ENCODE measurements around the gene ID2. TPM values are rescaled to one million over a fixed set of nuclear protein-coding genes. Genes with fewer than 3 reads are reported as not detected.

ID2 gene
- total and polyA plus RNA-seq, 2 of the 13 experiments (the other 11 are each of a cell fraction or from before 2014, with no cell fraction given) = 214 to 719 TPM

DNA sequence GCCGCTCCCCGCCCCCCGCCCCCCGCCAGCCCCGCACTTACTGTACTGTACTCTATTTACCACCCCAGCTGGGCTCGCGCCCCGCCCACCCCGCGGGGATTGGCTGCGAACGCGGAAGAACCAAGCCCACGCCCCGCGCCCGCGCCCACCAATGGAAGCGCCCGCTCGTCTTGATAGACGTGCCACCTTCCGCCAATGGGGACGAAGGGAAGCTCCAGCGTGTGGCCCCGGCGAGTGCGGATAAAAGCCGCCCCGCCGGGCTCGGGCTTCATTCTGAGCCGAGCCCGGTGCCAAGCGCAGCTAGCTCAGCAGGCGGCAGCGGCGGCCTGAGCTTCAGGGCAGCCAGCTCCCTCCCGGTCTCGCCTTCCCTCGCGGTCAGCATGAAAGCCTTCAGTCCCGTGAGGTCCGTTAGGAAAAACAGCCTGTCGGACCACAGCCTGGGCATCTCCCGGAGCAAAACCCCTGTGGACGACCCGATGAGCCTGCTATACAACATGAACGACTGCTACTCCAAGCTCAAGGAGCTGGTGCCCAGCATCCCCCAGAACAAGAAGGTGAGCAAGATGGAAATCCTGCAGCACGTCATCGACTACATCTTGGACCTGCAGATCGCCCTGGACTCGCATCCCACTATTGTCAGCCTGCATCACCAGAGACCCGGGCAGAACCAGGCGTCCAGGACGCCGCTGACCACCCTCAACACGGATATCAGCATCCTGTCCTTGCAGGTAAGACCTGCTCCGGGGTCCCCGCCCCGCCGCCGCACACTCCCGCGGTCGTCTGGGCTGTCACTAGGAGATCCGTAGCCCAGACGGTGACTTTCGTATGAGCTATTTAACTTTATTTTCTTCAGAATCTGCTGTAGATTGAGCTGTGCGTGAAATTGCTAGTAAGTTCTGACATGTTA is at the start of gene ID2 (continued):
- TF ChIP-seq, protein P1, sequence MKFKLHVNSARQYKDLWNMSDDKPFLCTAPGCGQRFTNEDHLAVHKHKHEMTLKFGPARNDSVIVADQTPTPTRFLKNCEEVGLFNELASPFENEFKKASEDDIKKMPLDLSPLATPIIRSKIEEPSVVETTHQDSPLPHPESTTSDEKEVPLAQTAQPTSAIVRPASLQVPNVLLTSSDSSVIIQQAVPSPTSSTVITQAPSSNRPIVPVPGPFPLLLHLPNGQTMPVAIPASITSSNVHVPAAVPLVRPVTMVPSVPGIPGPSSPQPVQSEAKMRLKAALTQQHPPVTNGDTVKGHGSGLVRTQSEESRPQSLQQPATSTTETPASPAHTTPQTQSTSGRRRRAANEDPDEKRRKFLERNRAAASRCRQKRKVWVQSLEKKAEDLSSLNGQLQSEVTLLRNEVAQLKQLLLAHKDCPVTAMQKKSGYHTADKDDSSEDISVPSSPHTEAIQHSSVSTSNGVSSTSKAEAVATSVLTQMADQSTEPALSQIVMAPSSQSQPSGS (CRISPR knock-in tag; IDR thresholded peaks at IDR 0.05) = peak; percentile 91
- TF ChIP-seq, protein P2, sequence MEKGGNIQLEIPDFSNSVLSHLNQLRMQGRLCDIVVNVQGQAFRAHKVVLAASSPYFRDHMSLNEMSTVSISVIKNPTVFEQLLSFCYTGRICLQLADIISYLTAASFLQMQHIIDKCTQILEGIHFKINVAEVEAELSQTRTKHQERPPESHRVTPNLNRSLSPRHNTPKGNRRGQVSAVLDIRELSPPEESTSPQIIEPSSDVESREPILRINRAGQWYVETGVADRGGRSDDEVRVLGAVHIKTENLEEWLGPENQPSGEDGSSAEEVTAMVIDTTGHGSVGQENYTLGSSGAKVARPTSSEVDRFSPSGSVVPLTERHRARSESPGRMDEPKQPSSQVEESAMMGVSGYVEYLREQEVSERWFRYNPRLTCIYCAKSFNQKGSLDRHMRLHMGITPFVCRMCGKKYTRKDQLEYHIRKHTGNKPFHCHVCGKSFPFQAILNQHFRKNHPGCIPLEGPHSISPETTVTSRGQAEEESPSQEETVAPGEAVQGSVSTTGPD (CRISPR knock-in tag; IDR thresholded peaks at IDR 0.05) = no peak
- TF ChIP-seq CHD2 (IDR thresholded peaks at IDR 0.05; ENCODE audit: low read depth, low read length) (peak; percentile 29), ZSCAN12 (CRISPR knock-in tag; IDR thresholded peaks at IDR 0.05) (peak; percentile 96), ZBTB3 (CRISPR knock-in tag; IDR thresholded peaks at IDR 0.05; ENCODE audit: borderline replicate concordance, low read depth) (no peak; the same call in 1 of the 2 replicates), MAFK (conservative IDR thresholded peaks at IDR 0.05 in 1 of 2, IDR thresholded peaks at IDR 0.05 in 1 of 2; ENCODE audit: low read length in 2 of 2) (no peak), ZNF274 (CRISPR knock-in tag; IDR thresholded peaks at IDR 0.05) (peak; percentile 86), REL (CRISPR knock-in tag; conservative IDR thresholded peaks at IDR 0.05) (peak; percentile 88; the same call in 1 of the 2 replicates), YEATS4 (CRISPR knock-in tag; IDR thresholded peaks at IDR 0.05; ENCODE audit: borderline replicate concordance) (peak; percentile 25), PPARG (CRISPR knock-in tag; conservative IDR thresholded peaks at IDR 0.05) (peak; percentile 51; the same call in 1 of the 2 replicates), PHF8 (CRISPR knock-in tag; IDR thresholded peaks at IDR 0.05) (peak; percentile 75), ZNF7 (CRISPR knock-in tag; IDR thresholded peaks at IDR 0.05) (peak; percentile 63; the same call in 1 of the 2 replicates), FIP1L1 (IDR thresholded peaks at IDR 0.05; ENCODE audit: borderline replicate concordance, insufficient read depth, low read depth, low read length) (no peak), RORA (CRISPR knock-in tag; IDR thresholded peaks at IDR 0.05) (no peak), ZBTB20 (CRISPR knock-in tag; IDR thresholded peaks at IDR 0.05; ENCODE audit: borderline replicate concordance, low read depth) (peak; percentile 79; the same call in 1 of the 2 replicates), TRIM24 (CRISPR knock-in tag; IDR thresholded peaks at IDR 0.05) (no peak), MEF2D (CRISPR knock-in tag; IDR thresholded peaks at IDR 0.05) (peak; percentile 71), HHEX (CRISPR knock-in tag; IDR thresholded peaks at IDR 0.05) (no peak), ZNF441 (CRISPR knock-in tag; IDR thresholded peaks at IDR 0.05; ENCODE audit: borderline replicate concordance) (peak; percentile 89), MEIS2 (CRISPR knock-in tag; IDR thresholded peaks at IDR 0.05) (peak; percentile 91), ZBTB38 (CRISPR knock-in tag; IDR thresholded peaks at IDR 0.05) (peak; percentile 87)
- TF ChIP-seq, protein P3, sequence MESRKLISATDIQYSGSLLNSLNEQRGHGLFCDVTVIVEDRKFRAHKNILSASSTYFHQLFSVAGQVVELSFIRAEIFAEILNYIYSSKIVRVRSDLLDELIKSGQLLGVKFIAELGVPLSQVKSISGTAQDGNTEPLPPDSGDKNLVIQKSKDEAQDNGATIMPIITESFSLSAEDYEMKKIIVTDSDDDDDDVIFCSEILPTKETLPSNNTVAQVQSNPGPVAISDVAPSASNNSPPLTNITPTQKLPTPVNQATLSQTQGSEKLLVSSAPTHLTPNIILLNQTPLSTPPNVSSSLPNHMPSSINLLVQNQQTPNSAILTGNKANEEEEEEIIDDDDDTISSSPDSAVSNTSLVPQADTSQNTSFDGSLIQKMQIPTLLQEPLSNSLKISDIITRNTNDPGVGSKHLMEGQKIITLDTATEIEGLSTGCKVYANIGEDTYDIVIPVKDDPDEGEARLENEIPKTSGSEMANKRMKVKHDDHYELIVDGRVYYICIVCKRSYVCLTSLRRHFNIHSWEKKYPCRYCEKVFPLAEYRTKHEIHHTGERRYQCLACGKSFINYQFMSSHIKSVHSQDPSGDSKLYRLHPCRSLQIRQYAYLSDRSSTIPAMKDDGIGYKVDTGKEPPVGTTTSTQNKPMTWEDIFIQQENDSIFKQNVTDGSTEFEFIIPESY (CRISPR knock-in tag; IDR thresholded peaks at IDR 0.05) = peak; percentile 36; the same call in 1 of the 2 replicates
- TF ChIP-seq, protein P4, sequence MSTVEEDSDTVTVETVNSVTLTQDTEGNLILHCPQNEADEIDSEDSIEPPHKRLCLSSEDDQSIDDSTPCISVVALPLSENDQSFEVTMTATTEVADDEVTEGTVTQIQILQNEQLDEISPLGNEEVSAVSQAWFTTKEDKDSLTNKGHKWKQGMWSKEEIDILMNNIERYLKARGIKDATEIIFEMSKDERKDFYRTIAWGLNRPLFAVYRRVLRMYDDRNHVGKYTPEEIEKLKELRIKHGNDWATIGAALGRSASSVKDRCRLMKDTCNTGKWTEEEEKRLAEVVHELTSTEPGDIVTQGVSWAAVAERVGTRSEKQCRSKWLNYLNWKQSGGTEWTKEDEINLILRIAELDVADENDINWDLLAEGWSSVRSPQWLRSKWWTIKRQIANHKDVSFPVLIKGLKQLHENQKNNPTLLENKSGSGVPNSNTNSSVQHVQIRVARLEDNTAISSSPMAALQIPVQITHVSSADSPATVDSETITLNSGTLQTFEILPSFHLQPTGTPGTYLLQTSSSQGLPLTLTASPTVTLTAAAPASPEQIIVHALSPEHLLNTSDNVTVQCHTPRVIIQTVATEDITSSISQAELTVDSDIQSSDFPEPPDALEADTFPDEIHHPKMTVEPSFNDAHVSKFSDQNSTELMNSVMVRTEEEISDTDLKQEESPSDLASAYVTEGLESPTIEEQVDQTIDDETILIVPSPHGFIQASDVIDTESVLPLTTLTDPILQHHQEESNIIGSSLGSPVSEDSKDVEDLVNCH (CRISPR knock-in tag; IDR thresholded peaks at IDR 0.05) = no peak

Data from HepG2 (cell line).